Measurements from ENCODE around the gene RXRB. TPM values are rescaled to one million over a fixed set of nuclear protein-coding genes. Genes with fewer than 3 reads are reported as not detected.

Gene RXRB
- total and polyA plus RNA-seq, 2 of the 8 experiments (the other 6 are each of a cell fraction or from before 2014, with no cell fraction given), result 13.0 to 18.1 TPM

DNA sequence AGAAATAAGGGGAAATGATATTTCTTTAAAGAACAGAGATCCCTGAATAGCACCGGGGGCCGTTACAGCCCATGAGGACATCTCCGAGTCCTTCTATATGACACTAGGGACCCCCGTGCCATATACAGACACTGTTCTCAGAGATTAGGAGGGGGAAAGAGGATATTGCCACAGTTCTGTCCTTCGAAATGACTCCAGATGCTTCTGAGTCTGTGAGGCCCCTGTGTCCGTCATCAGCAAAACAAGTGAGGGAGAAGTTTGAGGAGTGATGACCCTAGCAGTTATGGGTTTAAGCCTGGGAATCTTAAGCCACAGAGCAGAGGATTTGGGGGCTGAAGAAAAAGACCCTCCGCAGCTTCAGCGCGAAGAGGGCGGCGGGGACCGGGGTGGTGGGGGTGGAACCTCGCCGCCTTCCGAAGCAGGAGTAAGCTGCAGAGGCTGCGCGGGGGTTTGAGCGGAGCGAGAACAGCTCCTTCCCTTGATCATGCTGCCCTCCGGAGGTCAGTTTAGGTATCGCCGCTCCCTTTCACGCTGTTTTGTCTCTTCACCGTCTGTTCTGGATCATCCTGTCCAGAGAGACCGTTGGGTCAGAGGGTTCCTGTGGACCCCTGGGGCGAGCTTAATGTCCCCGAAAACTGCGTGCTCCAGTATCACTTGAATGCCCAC lies 47.6 kb upstream of the RXRB start:
- H4K91ac ChIP-seq (replicated peaks; ENCODE audit: insufficient read length, low read length), result no peak overlapping the region
- peak overlapping the region; percentile 63 to 98 for H3K4me2 ChIP-seq (ENCODE audit: insufficient read depth in 1 of 2, low read depth in 2 of 2, low read length in 2 of 2)
- no peak overlapping the region for H3K9ac ChIP-seq (replicated peaks in 1 of 4; ENCODE audit: extremely low read depth in 1 of 4, low read depth in 3 of 4, low read length in 3 of 4)
- FAIRE-seq (peak; percentile 28), DNase-seq (ENCODE audit: low read depth in 1 of 2, low spot score in 2 of 2) (peak; percentile 75 to 98)
- no peak overlapping the region for H2AK5ac ChIP-seq (ENCODE audit: low read depth, low read length)
- H2AFZ ChIP-seq (ENCODE audit: low read length), result peak overlapping the region; percentile 54; the same call in 1 of the 2 replicates
- H3K4me1 ChIP-seq (replicated peaks in 1 of 4; ENCODE audit: control insufficient read depth in 3 of 4, insufficient read depth in 4 of 4, low read length in 3 of 4), result peaks cover 0 to 10% (median 7%) of the 10 kb centered on the region in 4 experiments; a peak in 4 of 7 replicates
- H3K27me3 ChIP-seq (replicated peaks in 1 of 4; ENCODE audit: control insufficient read depth in 3 of 4, extremely low read depth in 1 of 4, insufficient read depth in 3 of 4, low read length in 3 of 4), result peaks cover 0 to 21% (median 11%) of the 10 kb centered on the region in 4 experiments; a peak in 6 of 7 replicates
- POLR2A ChIA-PET (ENCODE audit: partially characterized antibody), result interaction anchor here (0.6 to 2.2 kb wide), 18 partner anchors 8 to 276 kb away, joined by 3 to 15 read pairs (median 5); partner anchors contain the start of genes HSD17B8, RGL2, RING1 and RPS18
- no peak overlapping the region for H3K14ac ChIP-seq (ENCODE audit: insufficient read length)
- H3K79me2 ChIP-seq (ENCODE audit: control insufficient read depth in 1 of 2, insufficient read depth in 2 of 2, low read length in 2 of 2), result no peaks in the 10 kb centered on the region
- no peak overlapping the region for H4K5ac ChIP-seq (ENCODE audit: insufficient read length, low read depth, low read length)
- H2BK20ac ChIP-seq (ENCODE audit: low read length), result no peak overlapping the region
- CTCF ChIA-PET (ENCODE audit: partially characterized antibody), result interaction anchor here (0.5 to 7.9 kb wide), 41 partner anchors 12 to 1574 kb away, joined by 3 to 107 read pairs (median 5); partner anchors contain the start of genes HSD17B8, RING1, RPS18 and VPS52
- no peak overlapping the region for H3K18ac ChIP-seq (ENCODE audit: extremely low read depth, low read length)
- H3K4me3 ChIP-seq (ENCODE audit: extremely low read depth in 1 of 4, insufficient read depth in 2 of 4, low read depth in 3 of 4, low read length in 4 of 4), result peak overlapping the region; percentile 5 to 70 (median 52); a peak in 7 of 8 replicates
- no peaks in the 10 kb centered on the region for H3K9me3 ChIP-seq (ENCODE audit: insufficient read depth in 2 of 2, low read depth in 1 of 2, low read length in 1 of 2)
- H3K4ac ChIP-seq (replicated peaks; ENCODE audit: insufficient read length, low read depth, low read length), result no peak overlapping the region
- no peak overlapping the region for H2BK120ac ChIP-seq (replicated peaks; ENCODE audit: low read depth, low read length)
- WGBS, 2 experiments (ENCODE audit: extremely low coverage in 1 of 2, insufficient coverage in 1 of 2, insufficient read length in 1 of 2, insufficient replicate concordance in 2 of 2, low coverage in 1 of 2, low lambda C conversion rate in 2 of 2, missing lambda C conversion rate in 1 of 2), result 9% methylated on average over 17 of the region's 28 CpGs; no CpG with 5 or more reads in 1 of the 2 experiments
- H2BK15ac ChIP-seq (ENCODE audit: low read length), result no peak overlapping the region
- peaks cover 0 to 2% (median 0%) of the 10 kb centered on the region in 4 experiments; a peak in 1 of 8 replicates for H3K36me3 ChIP-seq (ENCODE audit: control insufficient read depth in 2 of 4, insufficient read depth in 4 of 4, low read length in 3 of 4)
- no peak overlapping the region for H3K23ac ChIP-seq (ENCODE audit: insufficient read length)
- no peak overlapping the region for H3K27ac ChIP-seq (ENCODE audit: low read depth, low read length)
- H3K56ac ChIP-seq (replicated peaks; ENCODE audit: insufficient read length, low read depth, low read length), result no peak overlapping the region
- H2BK5ac ChIP-seq (ENCODE audit: low read depth, low read length), result no peak overlapping the region
- H3K23me2 ChIP-seq (ENCODE audit: low read depth, low read length), result peaks cover 9% of the 10 kb centered on the region; the same call in 1 of the 2 replicates
- no peaks in the 10 kb centered on the region for H3K79me1 ChIP-seq (ENCODE audit: low read depth, low read length)
- no peaks in the 10 kb centered on the region for H4K20me1 ChIP-seq (replicated peaks in 1 of 2; ENCODE audit: control insufficient read depth in 1 of 2, insufficient read depth in 2 of 2, low read length in 2 of 2)
- no peak overlapping the region for H4K8ac ChIP-seq (ENCODE audit: extremely low read depth, insufficient read depth, low read length)
- no peak overlapping the region for H2BK12ac ChIP-seq (ENCODE audit: low read depth, low read length)
- TF ChIP-seq ASH2L (IDR thresholded peaks at IDR 0.05; ENCODE audit: low read length) (peak; percentile 10), RBBP5 (IDR thresholded peaks at IDR 0.05; ENCODE audit: borderline replicate concordance, low read depth, low read length) (no peak), ATF3 (IDR thresholded peaks at IDR 0.05; ENCODE audit: insufficient read depth, low read depth, low read length) (no peak), CTBP2 (IDR thresholded peaks at IDR 0.05; ENCODE audit: borderline replicate concordance, insufficient read depth, insufficient read length, low read length) (no peak), FOSL1 (IDR thresholded peaks at IDR 0.05; ENCODE audit: insufficient read depth, low read depth, low read length) (no peak), SIN3A (conservative IDR thresholded peaks at IDR 0.05 in 1 of 2, IDR thresholded peaks at IDR 0.05 in 1 of 2; ENCODE audit: low read depth in 1 of 2, low read length in 2 of 2) (no peak; a peak in 1 of 4 replicates), KDM4A (IDR thresholded peaks at IDR 0.05; ENCODE audit: low read depth, low read length, severe bottlenecking) (no peak), JUND (IDR thresholded peaks at IDR 0.05; ENCODE audit: low read length) (no peak)
- TF ChIP-seq, protein P1, sequence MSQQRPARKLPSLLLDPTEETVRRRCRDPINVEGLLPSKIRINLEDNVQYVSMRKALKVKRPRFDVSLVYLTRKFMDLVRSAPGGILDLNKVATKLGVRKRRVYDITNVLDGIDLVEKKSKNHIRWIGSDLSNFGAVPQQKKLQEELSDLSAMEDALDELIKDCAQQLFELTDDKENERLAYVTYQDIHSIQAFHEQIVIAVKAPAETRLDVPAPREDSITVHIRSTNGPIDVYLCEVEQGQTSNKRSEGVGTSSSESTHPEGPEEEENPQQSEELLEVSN (IDR thresholded peaks at IDR 0.05), result 0 out of 2 replicates have a peak, but pooled peaks have one; percentile 28

Data from H1 (cell line).